RCC 7860 (cell line): Measurements from ENCODE around the gene CAMSAP1.
"Not testable (repeated sequence)": the region's sequence is repeated elsewhere in the genome, so short reads cannot be mapped to it uniquely, and the experiment has no call there.

Experiments
- DNase-seq: peaks from one replicate; pipeline ENCODE4 v3.0.0-alpha.2; 2015; ENCODE audit warnings: low spot score
- FAIRE-seq: peaks from 2 replicates; lab custom pipeline; 2012; peaks lifted over from hg19 to GRCh38; lab: Jason Lieb, UNC

Gene CAMSAP1

DNA sequence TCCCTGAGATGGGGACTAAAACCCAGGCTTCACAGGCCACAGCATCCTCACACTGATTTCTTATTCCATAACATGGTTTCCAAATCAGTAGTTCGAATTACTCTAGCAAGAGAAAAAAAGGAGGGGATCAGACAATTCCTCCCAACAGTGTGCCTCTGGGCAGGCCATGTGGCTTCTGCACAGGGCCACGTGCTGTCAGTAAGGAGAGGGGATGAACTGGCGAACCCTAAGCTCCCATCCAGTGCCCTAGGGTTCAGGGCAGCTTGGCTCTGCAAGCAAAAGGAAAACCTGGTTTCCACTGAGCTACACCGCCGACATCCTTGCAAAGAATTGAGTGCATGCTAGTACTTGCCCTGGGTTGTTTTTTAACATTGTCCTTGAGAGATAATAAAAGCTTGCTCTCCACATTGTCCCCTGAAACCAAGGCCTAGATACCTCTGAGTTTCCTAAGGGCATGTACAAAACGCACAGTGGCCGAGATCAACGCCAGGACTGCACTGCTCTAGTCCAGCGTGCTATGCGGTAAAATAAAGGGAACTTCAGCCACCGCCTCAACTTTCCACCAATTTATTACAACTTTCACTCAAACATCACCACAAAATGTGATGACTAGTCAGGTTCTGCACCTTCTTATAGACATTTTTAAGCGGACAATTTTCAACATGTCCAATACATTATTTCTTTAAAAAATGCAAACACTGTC is 4.5 kb downstream of the CAMSAP1 start:
- DNase-seq (no peak), FAIRE-seq (no peak)

GRCh38 chr9:135901826-135902225 is 5.5 kb downstream of the CAMSAP1 start:
- DNase-seq (no peak), FAIRE-seq (no peak)

DNA sequence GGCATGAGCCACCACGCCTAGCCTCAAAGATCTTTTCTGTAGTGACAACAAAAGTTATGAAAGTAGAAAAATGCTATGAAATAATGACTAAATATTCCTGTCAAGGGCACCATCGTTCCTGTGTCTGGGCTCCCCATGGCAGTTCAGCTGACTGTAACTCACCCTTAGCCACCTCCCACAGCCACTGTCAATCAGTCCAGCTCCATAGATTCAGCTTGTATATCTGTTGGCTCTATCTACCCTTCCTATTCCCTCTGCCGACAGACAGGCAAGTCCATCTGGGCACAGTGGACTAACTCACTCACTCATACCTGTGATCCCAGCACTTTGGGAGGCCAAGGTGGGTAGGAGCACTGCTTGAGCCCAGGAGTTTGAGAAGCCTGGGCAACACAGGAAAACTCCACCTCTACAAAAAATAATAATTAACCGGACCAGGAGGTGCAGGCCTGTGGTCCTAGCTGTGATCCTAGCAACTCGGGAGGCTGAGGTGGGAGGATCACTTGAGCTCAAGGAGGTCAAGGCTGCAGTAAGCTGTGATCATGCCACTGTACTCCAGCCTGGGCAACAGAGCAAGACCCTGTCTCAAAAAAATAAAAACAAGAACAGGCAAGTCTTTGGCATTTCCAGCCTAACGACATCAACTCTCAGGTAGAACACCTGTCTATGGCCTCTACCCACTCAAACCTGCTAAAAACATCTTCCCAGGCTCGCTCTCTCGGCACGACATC is 6.2 kb downstream of the CAMSAP1 start:
- no peak for FAIRE-seq
- no peak for DNase-seq

DNA sequence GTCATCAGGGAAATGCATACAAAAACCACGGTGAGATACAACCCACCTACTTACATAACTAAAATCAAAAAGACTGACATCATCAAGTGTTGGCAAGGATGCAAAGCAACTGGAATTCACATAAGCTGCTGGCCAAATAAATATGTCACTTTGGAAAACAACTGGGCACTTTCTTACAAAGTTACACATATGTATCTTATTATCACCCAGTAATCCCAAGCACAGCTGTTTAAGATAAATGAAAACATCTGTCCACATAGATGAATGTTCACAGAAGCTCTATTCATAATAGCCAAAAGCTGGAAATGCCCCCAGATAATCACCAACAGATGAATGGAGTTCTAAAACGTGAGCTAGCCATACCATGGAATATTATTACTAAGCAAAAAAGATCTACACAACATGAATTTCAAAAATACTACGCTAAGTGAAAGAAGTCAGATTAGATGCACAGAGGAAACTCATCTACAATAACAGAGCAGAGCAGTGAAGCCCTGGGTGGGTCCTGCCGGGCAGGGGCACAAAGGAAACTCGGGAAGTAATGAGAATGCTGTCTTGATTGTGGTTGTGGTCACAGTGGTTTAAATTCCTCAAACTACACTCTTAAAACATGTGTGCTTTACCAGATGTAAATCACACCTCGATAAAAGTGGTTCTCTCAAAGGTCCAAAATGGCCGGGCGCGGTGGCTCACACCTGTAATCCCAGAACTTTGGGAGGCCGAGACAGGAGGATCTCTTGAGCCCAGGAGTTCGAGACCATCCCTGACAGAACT is 8.5 kb downstream of the CAMSAP1 start:
- no peak for FAIRE-seq
- no peak for DNase-seq

- FAIRE-seq (no peak), DNase-seq (no peak)
Measured at GRCh38 chr9:135896626-135897025, 10.7 kb downstream of the CAMSAP1 start.

- FAIRE-seq = no peak
- DNase-seq = no peak
Measured at GRCh38 chr9:135896205-135896604, 11.1 kb downstream of the CAMSAP1 start.

GRCh38 chr9:135895202-135895848 is 12.0 kb downstream of the CAMSAP1 start:
- FAIRE-seq = no peak
- no peak for DNase-seq

DNA sequence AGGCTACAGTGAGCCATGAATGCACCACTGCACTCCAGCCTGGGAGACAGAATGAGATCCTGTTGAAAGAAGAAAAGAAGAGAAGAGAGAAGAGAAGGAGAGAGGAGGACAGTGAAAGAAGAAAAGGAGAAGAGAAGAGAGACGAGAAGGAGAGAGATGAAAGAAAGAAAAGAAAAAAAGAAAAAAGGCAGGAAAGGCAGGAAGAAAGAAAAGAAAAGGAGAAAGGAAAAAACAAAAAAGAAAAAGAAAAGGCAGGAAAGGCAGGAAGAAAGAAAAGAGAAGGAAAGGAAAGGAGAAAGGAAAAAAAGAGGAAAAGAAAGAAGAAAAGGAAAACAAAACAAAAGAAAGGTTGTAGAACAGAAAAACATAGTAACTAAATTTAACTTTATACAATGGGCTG is 14.2 kb downstream of the CAMSAP1 start:
- FAIRE-seq (no peak), DNase-seq (no peak)

DNA sequence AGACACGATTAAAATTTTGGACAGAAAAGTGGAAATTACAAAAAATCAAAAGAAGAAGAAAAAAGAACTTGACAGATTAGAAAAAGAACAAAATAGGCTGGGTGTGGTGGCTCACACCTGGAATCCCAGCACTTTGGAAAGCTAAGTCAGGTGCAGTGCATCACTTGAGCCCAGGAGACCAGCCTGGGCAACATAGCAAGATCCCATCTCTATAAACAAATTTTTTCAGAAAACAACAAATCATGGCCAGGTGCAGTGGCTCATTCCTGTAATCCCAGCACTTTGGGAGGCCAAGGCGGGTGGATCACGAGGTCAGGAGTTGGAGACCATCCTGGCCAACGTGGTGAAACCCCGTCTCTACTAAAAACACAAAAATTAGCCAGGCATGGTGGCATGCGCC is 15.0 kb downstream of the CAMSAP1 start:
- FAIRE-seq = not testable (repeated sequence)

DNA sequence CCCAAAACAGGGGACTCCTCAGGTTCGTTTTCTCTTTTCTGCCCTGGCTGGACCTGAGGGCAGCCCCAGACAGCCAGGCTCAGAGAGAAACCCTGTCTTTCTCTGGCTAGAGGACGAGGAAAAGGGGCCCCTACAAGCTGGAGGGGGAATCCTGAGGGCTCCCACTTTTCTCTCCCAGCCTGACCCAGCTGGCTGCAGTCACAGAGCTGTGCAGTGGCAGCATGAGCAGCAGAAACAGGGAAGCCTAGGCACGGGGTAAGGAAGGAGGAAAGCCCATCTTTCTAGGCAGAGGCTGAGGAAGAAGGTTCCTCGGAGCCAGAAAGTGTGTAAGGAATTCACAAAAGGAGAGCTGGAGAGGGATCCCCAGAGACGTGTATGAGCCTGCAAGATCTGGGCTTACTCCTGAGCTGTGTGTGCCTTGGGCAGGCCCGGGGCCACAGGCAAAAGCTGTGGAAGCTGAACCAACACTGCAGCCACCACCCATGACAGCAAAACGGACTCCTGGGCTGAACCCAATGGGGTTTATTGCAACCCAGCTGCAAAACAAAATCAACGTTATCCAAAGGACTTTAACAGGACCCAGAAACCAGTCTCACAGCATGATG is 16.2 kb downstream of the CAMSAP1 start:
- no peak for FAIRE-seq

More for the DNA sequence above, 15.0 kb downstream of the CAMSAP1 start:
- not testable (repeated sequence) for DNase-seq

GRCh38 chr9:135890190-135891026 is 16.9 kb downstream of the CAMSAP1 start:
- DNase-seq (no peak), FAIRE-seq (no peak)

More for the DNA sequence above, 16.2 kb downstream of the CAMSAP1 start:
- DNase-seq = no peak

DNA sequence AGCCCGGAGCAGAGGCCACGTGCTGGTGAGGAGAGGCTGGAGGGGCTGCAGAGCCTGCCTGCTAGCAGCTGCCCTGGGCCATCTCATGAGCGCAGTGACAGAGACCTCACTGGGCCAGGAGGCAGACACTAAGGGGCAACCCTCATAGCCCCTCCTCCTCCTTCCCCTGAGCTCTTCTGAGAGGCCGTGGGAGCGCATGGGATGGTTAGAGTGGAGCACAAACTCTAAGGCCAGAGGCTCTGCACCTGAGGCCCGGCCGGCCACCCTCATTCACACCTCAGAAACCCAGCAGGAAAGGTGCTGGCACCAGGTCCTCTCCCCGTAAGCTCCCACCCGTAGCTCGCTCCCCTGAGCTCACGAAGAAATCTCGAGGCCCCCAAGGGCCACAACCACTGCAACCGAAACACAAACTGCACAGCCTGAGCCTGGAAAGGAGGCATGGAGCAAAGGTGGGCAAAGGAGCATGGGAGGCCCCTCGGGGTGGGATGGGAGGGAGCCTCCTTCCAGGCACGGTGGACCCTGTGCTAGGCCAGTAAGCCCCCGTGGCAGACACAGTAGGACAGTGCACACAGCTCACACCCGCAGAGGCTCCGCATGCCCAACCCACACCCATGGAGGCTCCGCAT is 17.7 kb downstream of the CAMSAP1 start:
- DNase-seq (no peak), FAIRE-seq (no peak)

GRCh38 chr9:135888766-135889394 is 18.5 kb downstream of the CAMSAP1 start:
- no peak for FAIRE-seq
- DNase-seq = no peak

DNA sequence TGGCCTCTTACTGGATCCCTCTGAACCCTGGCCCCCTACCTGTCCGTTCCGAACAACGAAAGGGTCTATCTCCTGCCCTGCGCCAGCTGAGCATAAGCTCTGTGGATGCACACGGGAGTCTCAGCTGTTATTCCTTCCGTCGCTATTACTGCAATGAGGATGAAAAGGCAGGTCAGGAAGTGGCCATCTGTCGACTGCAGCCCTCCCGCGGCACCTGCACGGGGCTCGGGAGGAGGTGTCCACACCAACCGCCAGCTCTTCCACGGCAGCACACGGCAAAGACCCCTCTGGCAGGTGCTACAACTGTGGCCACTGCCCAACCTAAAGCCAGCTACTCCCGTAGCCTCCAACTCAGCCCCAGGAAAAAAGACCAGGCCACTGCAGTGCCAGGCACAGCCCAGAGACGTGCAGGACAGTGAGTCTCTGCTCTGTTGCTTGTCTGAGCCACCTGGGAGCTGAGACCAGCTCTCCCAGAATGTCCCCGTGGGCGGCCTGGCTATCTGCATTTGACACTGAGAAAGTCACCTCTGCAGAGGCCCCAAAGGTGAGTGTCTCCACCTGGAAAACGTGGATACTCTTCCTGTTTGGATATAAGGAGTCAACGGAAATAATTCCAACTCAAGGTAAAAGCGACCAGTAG is 19.1 kb downstream of the CAMSAP1 start:
- FAIRE-seq (no peak), DNase-seq (no peak)

DNA sequence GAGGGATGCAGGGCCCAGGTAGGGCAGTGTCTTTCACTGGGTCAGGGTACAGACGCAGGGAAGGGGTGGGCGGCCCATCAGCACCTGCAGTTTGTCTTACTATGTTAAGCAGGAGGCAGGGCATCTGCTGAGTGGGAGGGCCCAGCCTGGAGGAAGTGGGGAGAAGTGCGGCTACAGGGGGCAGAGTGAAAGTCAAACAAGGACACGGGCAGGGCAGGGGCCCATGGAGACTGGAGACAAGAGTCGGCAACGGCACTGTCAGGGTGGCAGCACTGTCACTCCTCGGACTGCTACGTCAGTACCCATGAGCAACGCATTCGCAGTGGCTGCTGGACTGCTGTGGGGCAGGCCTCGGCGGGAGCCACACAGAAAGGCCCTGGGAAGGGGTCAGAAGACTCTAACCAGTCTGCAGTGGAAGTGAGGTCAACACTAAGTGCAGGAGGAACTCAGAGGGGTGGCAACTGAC is 19.7 kb downstream of the CAMSAP1 start:
- no peak for DNase-seq
- FAIRE-seq = no peak

- no peak for FAIRE-seq
Measured at GRCh38 chr9:135887021-135887507, 20.3 kb downstream of the CAMSAP1 start.

DNA sequence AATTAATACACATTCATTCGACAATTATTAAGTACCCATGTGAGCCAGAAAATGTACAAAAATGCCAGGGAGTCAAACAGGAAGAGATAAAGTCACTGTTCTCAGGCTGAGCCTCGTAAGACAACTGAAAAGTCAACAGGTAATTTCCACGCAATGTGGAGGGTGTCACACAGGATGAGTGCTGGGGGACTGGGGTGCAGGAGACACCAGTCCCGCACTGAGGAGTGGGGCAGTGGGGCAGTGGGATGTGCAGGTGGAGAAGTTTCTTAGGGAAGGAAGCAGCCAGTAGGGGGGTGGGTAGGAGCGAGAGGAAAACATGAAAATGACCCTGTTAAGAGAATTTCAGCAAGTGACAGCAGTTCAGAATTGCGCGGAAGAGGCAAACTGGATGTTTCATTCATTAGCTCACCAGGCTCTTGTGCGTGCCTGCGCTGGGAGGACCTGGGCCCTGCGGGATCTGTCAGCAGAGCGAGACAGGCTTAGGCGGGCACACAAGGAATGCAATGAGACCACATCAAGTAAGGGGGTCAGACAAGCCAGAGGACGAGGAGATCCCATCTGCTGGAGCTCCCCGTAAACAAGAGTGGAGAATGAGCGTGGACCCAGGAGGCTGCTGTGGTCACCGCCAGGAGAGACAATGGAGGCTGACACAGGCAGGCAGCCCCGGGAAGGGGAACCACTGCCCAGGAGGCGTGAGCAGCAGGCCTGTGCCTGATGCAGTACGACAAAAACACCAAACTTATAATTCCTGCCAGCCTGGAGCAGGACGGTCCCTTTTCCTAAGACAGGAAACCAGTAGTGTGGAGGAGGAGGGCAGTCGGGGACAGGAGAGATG is 21.0 kb downstream of the CAMSAP1 start:
- DNase-seq (no peak), FAIRE-seq (no peak)

More at GRCh38 chr9:135887021-135887507, 20.3 kb downstream of the CAMSAP1 start:
- no peak for DNase-seq
